HEK293 (cell line): ENCODE results near the gene SRC.

Experiments
- KLF16 ChIP-seq: fragments of 450-650 bp; formaldehyde crosslinking; IDR thresholded peaks from 2 replicates; pipeline ENCODE4 v1.5.1; 2017; ENCODE audit warnings: missing biosample characterization, missing genetic modification characterization
- MEIS1 ChIP-seq: sonication (generic); formaldehyde crosslinking; IDR thresholded peaks from 2 replicates; pipeline ENCODE4 v1.8.1; 2022; ENCODE audit warnings: missing genetic modification reagents, mild to moderate bottlenecking, borderline replicate concordance
- MZF1 ChIP-seq: fragments of 450-650 bp; formaldehyde crosslinking; IDR thresholded peaks from 2 replicates; pipeline ENCODE4 v1.5.1; 2017; ENCODE audit warnings: missing biosample characterization, missing genetic modification characterization, borderline replicate concordance
- SETDB1 ChIP-seq: IDR thresholded peaks from one replicate; pipeline ENCODE4 v1.6.1; 2017; ENCODE audit warnings: mild to moderate bottlenecking, low read length, moderate library complexity, mixed read lengths; ENCODE audit not compliant: insufficient read length
- ZBTB20 ChIP-seq: fragments of 450-650 bp; formaldehyde crosslinking; IDR thresholded peaks from 2 replicates; pipeline ENCODE4 v1.5.1; 2016; ENCODE audit warnings: missing biosample characterization, missing genetic modification characterization
- ZNF133 ChIP-seq: fragments of 450-650 bp; formaldehyde crosslinking; IDR thresholded peaks from 2 replicates; pipeline ENCODE4 v1.5.1; 2016; ENCODE audit warnings: missing biosample characterization, missing genetic modification characterization
- ZNF146 ChIP-seq: fragments of 450-650 bp; formaldehyde crosslinking; IDR thresholded peaks from 2 replicates; pipeline ENCODE4 v1.5.1; 2016; ENCODE audit warnings: missing biosample characterization, missing genetic modification characterization
- ZNF274 ChIP-seq, 2 experiments: fragments of 200-500 bp in 1 of 2; fragments of 450-650 bp in 1 of 2; sonication (Bioruptor generic) in 1 of 2; formaldehyde crosslinking in 1 of 2; IDR thresholded peaks; 2 replicates each; pipeline versions ENCODE4 v1.5.1 to v1.6.1; 2014 to 2016; ENCODE audit warnings: borderline replicate concordance in 1 of 2, inconsistent platforms in 1 of 2, low read length in 1 of 2, missing biosample characterization in 1 of 2, missing genetic modification characterization in 1 of 2
- ZNF311 ChIP-seq: fragments of 450-650 bp; formaldehyde crosslinking; IDR thresholded peaks from 2 replicates; pipeline ENCODE4 v1.5.1; 2017; ENCODE audit warnings: missing biosample characterization, missing genetic modification characterization, borderline replicate concordance
- ZNF354C ChIP-seq: fragments of 450-650 bp; formaldehyde crosslinking; IDR thresholded peaks from 2 replicates; pipeline ENCODE4 v1.5.1; 2016; ENCODE audit warnings: missing biosample characterization, missing genetic modification characterization, low read depth, borderline replicate concordance
- ZNF580 ChIP-seq: fragments of 450-650 bp; formaldehyde crosslinking; IDR thresholded peaks from 2 replicates; pipeline ENCODE4 v1.5.1; 2016; ENCODE audit warnings: missing biosample characterization, missing genetic modification characterization
- TF ChIP-seq, protein P1 (sequence below): fragments of 450-650 bp; formaldehyde crosslinking; IDR thresholded peaks from 2 replicates; pipeline ENCODE4 v1.5.1; 2016; ENCODE audit warnings: missing biosample characterization, missing genetic modification characterization
- TF ChIP-seq, protein P2 (sequence below): fragments of 450-650 bp; formaldehyde crosslinking; IDR thresholded peaks from 2 replicates; pipeline ENCODE4 v1.5.1; 2016; ENCODE audit warnings: missing biosample characterization, missing genetic modification characterization

DNA sequence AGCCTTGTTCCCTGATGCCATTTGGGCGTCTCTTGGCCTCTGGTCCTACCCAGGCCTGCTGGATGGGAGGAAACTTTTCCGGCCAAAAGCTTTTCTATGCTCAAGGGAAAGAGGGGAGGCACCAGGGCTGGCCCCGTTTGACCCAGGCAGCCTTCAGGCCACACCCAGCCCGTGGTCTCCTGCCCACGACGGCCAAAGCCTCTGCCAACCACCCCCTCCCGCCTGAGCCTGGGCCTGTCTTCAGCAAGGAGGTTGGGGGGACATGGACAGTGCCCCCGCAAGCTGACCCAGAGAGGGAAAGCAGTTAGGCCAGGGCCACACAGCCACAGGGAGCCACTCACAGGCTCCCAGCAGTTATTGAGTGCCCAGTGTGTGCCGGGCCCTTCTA lies 49.5 kb downstream of the SRC start:
- TF ChIP-seq ZNF580 (no peak), ZNF133 (tag by site-specific recombination) (no peak), KLF16 (tag by site-specific recombination) (no peak), MZF1 (no peak), ZNF274 (IDR thresholded peaks at IDR 0.05; ENCODE audit: low read length) (no peak), ZNF274 (tag by site-specific recombination; IDR thresholded peaks at IDR 0.05; ENCODE audit: borderline replicate concordance) (no peak), MEIS1 (no peak), SETDB1 (no peak), ZNF354C (tag by site-specific recombination) (no peak), ZNF146 (tag by site-specific recombination) (no peak), ZNF311 (tag by site-specific recombination) (no peak), ZBTB20 (tag by site-specific recombination) (no peak)
- TF ChIP-seq, protein P1, sequence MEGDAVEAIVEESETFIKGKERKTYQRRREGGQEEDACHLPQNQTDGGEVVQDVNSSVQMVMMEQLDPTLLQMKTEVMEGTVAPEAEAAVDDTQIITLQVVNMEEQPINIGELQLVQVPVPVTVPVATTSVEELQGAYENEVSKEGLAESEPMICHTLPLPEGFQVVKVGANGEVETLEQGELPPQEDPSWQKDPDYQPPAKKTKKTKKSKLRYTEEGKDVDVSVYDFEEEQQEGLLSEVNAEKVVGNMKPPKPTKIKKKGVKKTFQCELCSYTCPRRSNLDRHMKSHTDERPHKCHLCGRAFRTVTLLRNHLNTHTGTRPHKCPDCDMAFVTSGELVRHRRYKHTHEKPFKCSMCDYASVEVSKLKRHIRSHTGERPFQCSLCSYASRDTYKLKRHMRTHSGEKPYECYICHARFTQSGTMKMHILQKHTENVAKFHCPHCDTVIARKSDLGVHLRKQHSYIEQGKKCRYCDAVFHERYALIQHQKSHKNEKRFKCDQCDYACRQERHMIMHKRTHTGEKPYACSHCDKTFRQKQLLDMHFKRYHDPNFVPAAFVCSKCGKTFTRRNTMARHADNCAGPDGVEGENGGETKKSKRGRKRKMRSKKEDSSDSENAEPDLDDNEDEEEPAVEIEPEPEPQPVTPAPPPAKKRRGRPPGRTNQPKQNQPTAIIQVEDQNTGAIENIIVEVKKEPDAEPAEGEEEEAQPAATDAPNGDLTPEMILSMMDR: no peak
- TF ChIP-seq, protein P2, sequence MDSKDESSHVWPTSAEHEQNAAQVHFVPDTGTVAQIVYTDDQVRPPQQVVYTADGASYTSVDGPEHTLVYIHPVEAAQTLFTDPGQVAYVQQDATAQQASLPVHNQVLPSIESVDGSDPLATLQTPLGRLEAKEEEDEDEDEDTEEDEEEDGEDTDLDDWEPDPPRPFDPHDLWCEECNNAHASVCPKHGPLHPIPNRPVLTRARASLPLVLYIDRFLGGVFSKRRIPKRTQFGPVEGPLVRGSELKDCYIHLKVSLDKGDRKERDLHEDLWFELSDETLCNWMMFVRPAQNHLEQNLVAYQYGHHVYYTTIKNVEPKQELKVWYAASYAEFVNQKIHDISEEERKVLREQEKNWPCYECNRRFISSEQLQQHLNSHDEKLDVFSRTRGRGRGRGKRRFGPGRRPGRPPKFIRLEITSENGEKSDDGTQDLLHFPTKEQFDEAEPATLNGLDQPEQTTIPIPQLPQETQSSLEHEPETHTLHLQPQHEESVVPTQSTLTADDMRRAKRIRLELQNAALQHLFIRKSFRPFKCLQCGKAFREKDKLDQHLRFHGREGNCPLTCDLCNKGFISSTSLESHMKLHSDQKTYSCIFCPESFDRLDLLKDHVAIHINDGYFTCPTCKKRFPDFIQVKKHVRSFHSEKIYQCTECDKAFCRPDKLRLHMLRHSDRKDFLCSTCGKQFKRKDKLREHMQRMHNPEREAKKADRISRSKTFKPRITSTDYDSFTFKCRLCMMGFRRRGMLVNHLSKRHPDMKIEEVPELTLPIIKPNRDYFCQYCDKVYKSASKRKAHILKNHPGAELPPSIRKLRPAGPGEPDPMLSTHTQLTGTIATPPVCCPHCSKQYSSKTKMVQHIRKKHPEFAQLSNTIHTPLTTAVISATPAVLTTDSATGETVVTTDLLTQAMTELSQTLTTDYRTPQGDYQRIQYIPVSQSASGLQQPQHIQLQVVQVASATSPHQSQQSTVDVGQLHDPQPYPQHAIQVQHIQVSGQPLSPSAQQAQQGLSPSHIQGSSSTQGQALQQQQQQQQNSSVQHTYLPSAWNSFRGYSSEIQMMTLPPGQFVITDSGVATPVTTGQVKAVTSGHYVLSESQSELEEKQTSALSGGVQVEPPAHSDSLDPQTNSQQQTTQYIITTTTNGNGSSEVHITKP: no peak
